GM23338 (cell line): ENCODE results near the gene LCE1B. TPM values are rescaled to one million over a fixed set of nuclear protein-coding genes. Genes with fewer than 3 reads are reported as not detected.

Experiments
- ATAC-seq: fragments of 200-7000 bp; cut with Tn5 transposase; 3 replicates; pipeline ENCODE4 v1.9.1; 2020
- DNase-seq: peaks from one replicate; pipeline ENCODE4 v3.0.0-alpha.2; 2015; ENCODE audit warnings: low spot score
- H2AFZ ChIP-seq: fragments of 200-600 bp; sonication (generic); 2 replicates; pipeline ENCODE4 v1.8.0; 2016; ENCODE audit warnings: antibody characterized with exemption, mild to moderate bottlenecking, moderate library complexity
- H3F3A ChIP-seq: fragments of 200-600 bp; sonication (generic); replicated peaks from 2 replicates; pipeline ENCODE4 v1.8.0; 2017; ENCODE audit warnings: antibody characterized with exemption, mixed run types, low read depth
- H3K27ac ChIP-seq: fragments of 200-600 bp; sonication (generic); 2 replicates; pipeline ENCODE4 v1.6.1; 2016; ENCODE audit warnings: low read depth
- H3K27me3 ChIP-seq: fragments of 200-600 bp; sonication (generic); 2 replicates; pipeline ENCODE4 v1.8.0; 2016; ENCODE audit warnings: mild to moderate bottlenecking, mixed run types, moderate library complexity; ENCODE audit not compliant: insufficient read depth
- H3K36me3 ChIP-seq: fragments of 200-600 bp; sonication (generic); 2 replicates; pipeline ENCODE4 v1.8.0; 2016; ENCODE audit warnings: mild to moderate bottlenecking; ENCODE audit not compliant: insufficient read depth
- H3K4me1 ChIP-seq: fragments of 200-600 bp; sonication (generic); 2 replicates; pipeline ENCODE4 v1.8.0; 2016; ENCODE audit warnings: mild to moderate bottlenecking, moderate library complexity; ENCODE audit not compliant: insufficient read depth
- H3K4me2 ChIP-seq: fragments of 200-600 bp; sonication (generic); 2 replicates; pipeline ENCODE4 v1.7.1; 2017; ENCODE audit warnings: mixed run types
- H3K4me3 ChIP-seq: fragments of 200-600 bp; sonication (generic); 2 replicates; pipeline ENCODE4 v1.6.1; 2016; ENCODE audit warnings: mixed run types
- H3K79me2 ChIP-seq: fragments of 200-600 bp; sonication (generic); replicated peaks from 2 replicates; pipeline ENCODE4 v1.8.0; 2017; ENCODE audit warnings: mild to moderate bottlenecking; ENCODE audit not compliant: insufficient read depth
- H3K9me2 ChIP-seq: fragments of 200-600 bp; sonication (generic); 2 replicates; pipeline ENCODE4 v1.8.0; 2017; ENCODE audit not compliant: insufficient read depth
- H4K20me1 ChIP-seq: fragments of 200-600 bp; sonication (generic); replicated peaks from 2 replicates; pipeline ENCODE4 v1.8.0; 2017; ENCODE audit warnings: mild to moderate bottlenecking; ENCODE audit not compliant: insufficient read depth
- H3K27ac Mint-ChIP-seq: 2 replicates; pipeline ENCODE4 v1.8.0; 2020; ENCODE audit warnings: inconsistent platforms, mild to moderate bottlenecking, moderate library complexity, mixed read lengths
- H3K27me3 Mint-ChIP-seq: 3 replicates; pipeline ENCODE4 v1.8.0; 2022; ENCODE audit warnings: low read depth, mild to moderate bottlenecking, moderate library complexity, mixed read lengths, inconsistent platforms; ENCODE audit not compliant: insufficient read depth, poor library complexity
- H3K36me3 Mint-ChIP-seq: 3 replicates; pipeline ENCODE4 v1.8.0; 2021; ENCODE audit warnings: low read depth, mild to moderate bottlenecking, inconsistent platforms, moderate library complexity, mixed read lengths
- H3K4me1 Mint-ChIP-seq: 3 replicates; pipeline ENCODE4 v1.8.0; 2020; ENCODE audit warnings: mild to moderate bottlenecking, inconsistent platforms, mixed read lengths
- H3K4me3 Mint-ChIP-seq: 3 replicates; pipeline ENCODE4 v1.8.0; 2021; ENCODE audit warnings: moderate library complexity, mild to moderate bottlenecking, inconsistent platforms, mixed read lengths
- H3K9me3 Mint-ChIP-seq: 3 replicates; pipeline ENCODE4 v1.8.0; 2020; ENCODE audit warnings: moderate library complexity, mild to moderate bottlenecking, inconsistent platforms, mixed read lengths
- CREB1 ChIP-seq: fragments of 250-450 bp; sonication (Bioruptor Pico); IDR thresholded peaks from 2 replicates; pipeline ENCODE4 v1.5.0; 2020; ENCODE audit warnings: low read depth, mild to moderate bottlenecking, moderate library complexity
- EZH2 ChIP-seq: fragments of 200-600 bp; sonication (generic); IDR thresholded peaks from one replicate; pipeline ENCODE4 v1.8.0; 2017; ENCODE audit warnings: antibody characterized with exemption, mild to moderate bottlenecking, low read depth; ENCODE audit not compliant: unreplicated experiment
- EZH2phosphoT487 ChIP-seq: fragments of 200-600 bp; sonication (generic); IDR thresholded peaks from one replicate; pipeline ENCODE4 v1.8.1; 2018; ENCODE audit warnings: antibody characterized with exemption; ENCODE audit not compliant: unreplicated experiment
- JUNB ChIP-seq: IDR thresholded peaks from one replicate; pipeline ENCODE4 v1.6.1; 2016; ENCODE audit warnings: antibody characterized with exemption; ENCODE audit not compliant: unreplicated experiment
- POLR2AphosphoS5 ChIP-seq: IDR thresholded peaks from 2 replicates; pipeline ENCODE4 v1.6.1; 2016; ENCODE audit warnings: antibody characterized with exemption, low read depth
- STAT1 ChIP-seq: IDR thresholded peaks from one replicate; pipeline ENCODE4 v1.6.1; 2016; ENCODE audit warnings: antibody characterized with exemption; ENCODE audit not compliant: unreplicated experiment
- ZNF114 ChIP-seq: fragments of 250-450 bp; sonication (Bioruptor Pico); IDR thresholded peaks from 2 replicates; pipeline ENCODE4 v1.5.0; 2020; ENCODE audit warnings: mild to moderate bottlenecking, moderate library complexity
- ZNF462 ChIP-seq: fragments of 250-450 bp; sonication (Bioruptor Pico); IDR thresholded peaks from 2 replicates; pipeline ENCODE4 v1.5.0; 2020; ENCODE audit warnings: mild to moderate bottlenecking, moderate library complexity
- polyA plus RNA-seq: library from polyadenylated mRNA; unstranded; fragments of >200 nt; fragmentation: Nextera tagmentation; extraction: Ambion mirVana; gene quantifications from 2 replicates; pipeline ENCODE4 v1.2.1, GENCODE V29; 2016
- total RNA-seq: library from RNA; depleted of rRNA; stranded (reverse); fragments of >200 nt; shearing (Covaris generic); gene quantifications from 2 replicates; pipeline ENCODE4 v1.2.3, GENCODE V29; 2014
- TF ChIP-seq, protein P1 (sequence below): IDR thresholded peaks from 2 replicates; pipeline ENCODE4 v1.6.1; 2016; ENCODE audit warnings: antibody characterized with exemption
- TF ChIP-seq, protein P2 (sequence below), 2 experiments: fragments of 200-600 bp in 1 of 2; sonication (generic) in 1 of 2; conservative IDR thresholded peaks; 2 replicates each; pipeline versions ENCODE4 v1.5.1 to v1.6.1; 2016 to 2017; ENCODE audit warnings: antibody characterized with exemption in 2 of 2, low read depth in 2 of 2, mild to moderate bottlenecking in 2 of 2, moderate library complexity in 1 of 2

LCE1B gene
- total and polyA plus RNA-seq, 2 experiments from 2014 or later, result not detected

DNA sequence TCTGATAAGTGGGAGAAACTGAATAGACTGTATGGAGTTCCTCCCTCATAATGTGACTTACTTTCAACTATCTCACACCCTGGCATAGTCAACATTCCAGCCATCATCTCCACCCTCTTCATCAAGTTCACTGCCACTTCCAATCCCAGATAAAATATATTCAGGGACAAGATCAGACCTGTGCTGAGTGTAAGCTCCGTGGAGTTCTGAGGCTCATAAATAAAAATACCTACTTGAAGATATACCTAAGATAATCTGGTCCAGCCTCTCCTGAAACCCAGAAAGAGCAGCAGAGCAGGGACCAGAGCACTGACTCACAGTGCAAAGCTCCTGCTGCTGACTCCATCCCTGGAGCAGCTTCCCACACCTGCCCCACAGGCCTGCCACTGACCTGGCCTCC lies 46.3 kb downstream of the LCE1B start:
- H3K9me3 Mint-ChIP-seq, result no peaks in the 10 kb centered on the region
- H3K36me3 Mint-ChIP-seq, result no peaks in the 10 kb centered on the region
- ATAC-seq, result no peak

DNA sequence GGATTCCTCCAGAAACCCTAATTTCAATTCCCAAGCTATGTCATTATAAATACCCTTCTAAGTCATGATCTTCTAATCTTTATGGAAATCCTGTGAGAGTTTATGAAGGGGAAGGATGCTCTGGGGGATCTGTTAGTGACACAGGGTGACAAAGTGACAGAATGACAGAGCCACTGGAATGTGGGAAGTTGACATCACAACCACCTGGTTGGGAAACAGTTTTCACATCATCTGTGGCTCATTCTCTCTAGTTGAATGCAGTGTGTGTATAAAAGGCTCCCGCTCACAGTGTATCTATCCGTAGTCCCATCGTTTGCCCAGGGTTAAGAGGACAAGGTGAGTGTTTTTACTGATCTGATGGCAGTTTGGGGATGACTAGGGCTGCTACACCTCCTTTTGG lies 47.9 kb downstream of the LCE1B start, which contains the start of gene LCE7A:
Gene LCE7A (plus strand): TSS at position 301 of the 400 bp plus-strand sequence. CDS start 702 bp downstream, outside the sequence.
- no peak for ATAC-seq
- Mint-ChIP-seq H3K27ac (no peak within 1 kb of the TSS), H3K4me3 (no peak within 1 kb of the TSS), H3K27me3 (no peaks in the 10 kb centered on the region), H3K4me1 (peaks cover 3% of the 10 kb centered on the region; the same call in 1 of the 3 replicates), H3K36me3 (no peaks in the 10 kb centered on the region), H3K9me3 (no peaks in the 10 kb centered on the region)
- Histone ChIP-seq H3K79me2 (no peaks in the 10 kb centered on the region), H3K36me3 (no peaks in the 10 kb centered on the region), H3K27me3 (no peaks in the 10 kb centered on the region), H4K20me1 (no peaks in the 10 kb centered on the region), H3K4me1 (no peaks in the 10 kb centered on the region), H3K9me2 (peaks cover 16% of the 10 kb centered on the region), H3K4me3 (no peak within 1 kb of the TSS), H3K27ac (no peak within 1 kb of the TSS), H3K4me2 (no peak within 1 kb of the TSS), H3F3A (no peaks in the 10 kb centered on the region), H2AFZ (no peak within 1 kb of the TSS)
- DNase-seq, result no peak
- TF ChIP-seq, protein P1, sequence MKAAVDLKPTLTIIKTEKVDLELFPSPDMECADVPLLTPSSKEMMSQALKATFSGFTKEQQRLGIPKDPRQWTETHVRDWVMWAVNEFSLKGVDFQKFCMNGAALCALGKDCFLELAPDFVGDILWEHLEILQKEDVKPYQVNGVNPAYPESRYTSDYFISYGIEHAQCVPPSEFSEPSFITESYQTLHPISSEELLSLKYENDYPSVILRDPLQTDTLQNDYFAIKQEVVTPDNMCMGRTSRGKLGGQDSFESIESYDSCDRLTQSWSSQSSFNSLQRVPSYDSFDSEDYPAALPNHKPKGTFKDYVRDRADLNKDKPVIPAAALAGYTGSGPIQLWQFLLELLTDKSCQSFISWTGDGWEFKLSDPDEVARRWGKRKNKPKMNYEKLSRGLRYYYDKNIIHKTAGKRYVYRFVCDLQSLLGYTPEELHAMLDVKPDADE, result no peak
- no peak for TF ChIP-seq POLR2AphosphoS5
- no peak for TF ChIP-seq ZNF462 (CRISPR knock-in tag)
- no peak for TF ChIP-seq EZH2phosphoT487
- TF ChIP-seq EZH2, result no peak
- no peak for TF ChIP-seq ZNF114 (CRISPR knock-in tag)
- TF ChIP-seq CREB1, result no peak
- TF ChIP-seq, protein P2, sequence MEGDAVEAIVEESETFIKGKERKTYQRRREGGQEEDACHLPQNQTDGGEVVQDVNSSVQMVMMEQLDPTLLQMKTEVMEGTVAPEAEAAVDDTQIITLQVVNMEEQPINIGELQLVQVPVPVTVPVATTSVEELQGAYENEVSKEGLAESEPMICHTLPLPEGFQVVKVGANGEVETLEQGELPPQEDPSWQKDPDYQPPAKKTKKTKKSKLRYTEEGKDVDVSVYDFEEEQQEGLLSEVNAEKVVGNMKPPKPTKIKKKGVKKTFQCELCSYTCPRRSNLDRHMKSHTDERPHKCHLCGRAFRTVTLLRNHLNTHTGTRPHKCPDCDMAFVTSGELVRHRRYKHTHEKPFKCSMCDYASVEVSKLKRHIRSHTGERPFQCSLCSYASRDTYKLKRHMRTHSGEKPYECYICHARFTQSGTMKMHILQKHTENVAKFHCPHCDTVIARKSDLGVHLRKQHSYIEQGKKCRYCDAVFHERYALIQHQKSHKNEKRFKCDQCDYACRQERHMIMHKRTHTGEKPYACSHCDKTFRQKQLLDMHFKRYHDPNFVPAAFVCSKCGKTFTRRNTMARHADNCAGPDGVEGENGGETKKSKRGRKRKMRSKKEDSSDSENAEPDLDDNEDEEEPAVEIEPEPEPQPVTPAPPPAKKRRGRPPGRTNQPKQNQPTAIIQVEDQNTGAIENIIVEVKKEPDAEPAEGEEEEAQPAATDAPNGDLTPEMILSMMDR (conservative IDR thresholded peaks at IDR 0.05; ENCODE audit: low read depth in 2 of 2), result no peak
- TF ChIP-seq STAT1, result no peak
- TF ChIP-seq JUNB, result no peak

More for the DNA sequence above, 46.3 kb downstream of the LCE1B start:
- no peak overlapping the region for H2AFZ ChIP-seq
- H3K4me2 ChIP-seq, result no peak overlapping the region
- H3K36me3 ChIP-seq, result no peaks in the 10 kb centered on the region
- no peaks in the 10 kb centered on the region for H3K27me3 Mint-ChIP-seq
- H3F3A ChIP-seq, result no peaks in the 10 kb centered on the region
- no peak for TF ChIP-seq CREB1
- H3K79me2 ChIP-seq, result no peaks in the 10 kb centered on the region
- no peaks in the 10 kb centered on the region for H3K27me3 ChIP-seq
- no peak overlapping the region for H3K27ac Mint-ChIP-seq
- no peaks in the 10 kb centered on the region for H4K20me1 ChIP-seq
- no peak overlapping the region for H3K27ac ChIP-seq
- no peak overlapping the region for H3K4me3 Mint-ChIP-seq
- no peak overlapping the region for H3K4me3 ChIP-seq
- H3K4me1 Mint-ChIP-seq, result peaks cover 3% of the 10 kb centered on the region; the same call in 1 of the 3 replicates
- H3K9me2 ChIP-seq, result peaks cover 20% of the 10 kb centered on the region
- H3K4me1 ChIP-seq, result no peaks in the 10 kb centered on the region
- no peak for DNase-seq
